Endothelial cell of umbilical vein (primary cell): Measurements from ENCODE around the gene MR1. TPM values are rescaled to one million over a fixed set of nuclear protein-coding genes. Genes with fewer than 3 reads are reported as not detected.

ENCODE experiments used
- BruUV-seq: library from RNA; stranded (reverse); fragments of 400-500 nt; replicated peaks from 2 replicates; lab custom pipeline; 2021; lab: Mats Ljungman, UMichigan
- CTCF ChIA-PET: fragments of 300-600, 350-600 bp; sonication (Branson Sonifier 250); formaldehyde crosslinking; loops from one replicate; lab custom pipeline; 2021; ENCODE audit warnings: antibody characterized with exemption, inconsistent platforms; lab: Charles Lee
- POLR2A ChIA-PET: fragments of 300-600, 350-600 bp; sonication (Branson Sonifier 250); formaldehyde crosslinking; loops from one replicate; lab custom pipeline; 2021; ENCODE audit warnings: antibody characterized with exemption, inconsistent platforms; lab: Charles Lee
- DNase-seq: peaks from one replicate; pipeline ENCODE4 v3.0.0-alpha.2; 2011; ENCODE audit warnings: low read depth, low spot score
- FAIRE-seq: peaks from 2 replicates; lab custom pipeline; 2011; peaks lifted over from hg19 to GRCh38; lab: Jason Lieb, UNC
- H2AFZ ChIP-seq: 2 replicates; pipeline ENCODE4 v1.6.0; 2012; ENCODE audit warnings: low read depth, low read length, control low read depth, inconsistent platforms
- H3K27ac ChIP-seq: 2 replicates; pipeline ENCODE4 v1.5.1; 2011; ENCODE audit warnings: low read depth, mild to moderate bottlenecking, control low read depth, low read length, moderate library complexity; ENCODE audit not compliant: insufficient read depth
- H3K27me3 ChIP-seq, 2 experiments: 2 replicates each; pipeline versions ENCODE4 v1.6.0 to v1.6.1; 2011; ENCODE audit warnings: low read length in 2 of 2, mixed read lengths in 1 of 2; ENCODE audit not compliant: control insufficient read depth in 2 of 2, insufficient read depth in 2 of 2
- H3K36me3 ChIP-seq, 2 experiments: 2 replicates in 1 of 2; 3 replicates in 1 of 2; pipeline ENCODE4 v1.5.1; 2011; ENCODE audit warnings: low read length in 2 of 2, mild to moderate bottlenecking in 1 of 2, moderate library complexity in 1 of 2; ENCODE audit not compliant: control insufficient read depth in 2 of 2, insufficient read depth in 2 of 2; ENCODE audit errors: extremely low read depth in 1 of 2
- H3K4me1 ChIP-seq: 3 replicates; pipeline ENCODE4 v1.5.1; 2011; ENCODE audit warnings: mild to moderate bottlenecking, low read length; ENCODE audit not compliant: control insufficient read depth, insufficient read depth; ENCODE audit errors: extremely low read depth
- H3K4me2 ChIP-seq: 2 replicates; pipeline ENCODE4 v1.6.1; 2011; ENCODE audit warnings: low read length, control low read depth, mixed read lengths; ENCODE audit not compliant: insufficient read depth
- H3K4me3 ChIP-seq, 3 experiments: fragments of 200-600 bp in 1 of 3; sonication (generic), shearing (Covaris generic) in 1 of 3; replicated peaks in 1 of 3; 2 replicates each; pipeline ENCODE4 v1.5.1; 2011 to 2016; ENCODE audit warnings: control low read depth in 3 of 3, low read length in 3 of 3, mild to moderate bottlenecking in 2 of 3, inconsistent platforms in 1 of 3, low read depth in 1 of 3, moderate library complexity in 1 of 3; ENCODE audit not compliant: insufficient read depth in 1 of 3
- H3K79me2 ChIP-seq: 2 replicates; pipeline ENCODE4 v1.6.0; 2012; ENCODE audit warnings: low read length, inconsistent platforms; ENCODE audit not compliant: control insufficient read depth, insufficient read depth
- H3K9ac ChIP-seq: replicated peaks from 2 replicates; pipeline ENCODE3; 2011; ENCODE audit warnings: low read length, control low read depth; ENCODE audit not compliant: insufficient read depth; ENCODE audit errors: extremely low read depth
- H3K9me1 ChIP-seq: replicated peaks from 3 replicates; pipeline ENCODE4 v1.6.0; 2011; ENCODE audit warnings: mild to moderate bottlenecking, low read length; ENCODE audit not compliant: control insufficient read depth, insufficient read depth; ENCODE audit errors: extremely low read depth
- H3K9me3 ChIP-seq: replicated peaks from 2 replicates; pipeline ENCODE4 v1.5.1; 2012; ENCODE audit warnings: low read length, inconsistent platforms; ENCODE audit not compliant: control insufficient read depth, insufficient read depth
- H4K20me1 ChIP-seq: replicated peaks from 2 replicates; pipeline ENCODE3; 2011; ENCODE audit warnings: mild to moderate bottlenecking, low read length; ENCODE audit not compliant: control insufficient read depth, insufficient read depth; ENCODE audit errors: extremely low read depth
- EZH2 ChIP-seq: IDR thresholded peaks from 2 replicates; pipeline ENCODE4 v1.6.1; 2012; ENCODE audit warnings: borderline replicate concordance, low read depth, mild to moderate bottlenecking, moderate library complexity, low read length, inconsistent platforms; ENCODE audit not compliant: severe bottlenecking
- MYC ChIP-seq: IDR thresholded peaks from one replicate; pipeline ENCODE4 v1.6.1; 2011; ENCODE audit warnings: mild to moderate bottlenecking, low read depth, low read length
- POLR2A ChIP-seq: IDR thresholded peaks from 2 replicates; pipeline ENCODE4 v1.6.1; 2012; ENCODE audit warnings: low read depth, mild to moderate bottlenecking, control low read depth, low read length
- POLR2AphosphoS5 ChIP-seq: IDR thresholded peaks from 2 replicates; pipeline ENCODE4 v1.6.1; 2012; ENCODE audit warnings: low read depth, mild to moderate bottlenecking, control low read depth, low read length, moderate library complexity; ENCODE audit not compliant: insufficient read depth
- dilution Hi-C: fragments of 300-500 bp; cut with MboI; formaldehyde crosslinking; loops from one replicate; pipeline ENCODE4 v1.15.0; 2019; ENCODE audit warnings: low sequenced_read_pairs; ENCODE audit not compliant: extremely low pct_ligation_motif_present
- intact Hi-C: fragments of 100-400 bp; cut with micrococcal nuclease; formaldehyde crosslinking; loops from one replicate; pipeline ENCODE4 v1.10.0; 2022
- polyA plus RNA-seq, 4 experiments: library from polyadenylated mRNA; depleted of rRNA in 3 of 4; stranded (reverse) in 3 of 4; unstranded in 1 of 4; fragments of >200 nt; gene quantifications; 2 replicates each; pipeline versions ENCODE4 v1.2.1 to v1.2.3, GENCODE V29; 2011 to 2012; ENCODE audit warnings: missing spikeins in 1 of 4
- total RNA-seq: library from RNA; stranded (reverse); gene quantifications from 2 replicates; pipeline ENCODE4 v1.2.3, GENCODE V29; 2021
- TF ChIP-seq, protein P1 (sequence below), 2 donors: IDR thresholded peaks; 1 replicate in 1 of 2; 2 replicates in 1 of 2; pipeline ENCODE4 v1.5.1; 2011; ENCODE audit warnings: low read length in 2 of 2, mild to moderate bottlenecking in 2 of 2, moderate library complexity in 2 of 2, control low read depth in 1 of 2, inconsistent platforms in 1 of 2, low read depth in 1 of 2; ENCODE audit not compliant: insufficient read depth in 1 of 2; ENCODE audit errors: extremely low read depth in 1 of 2
- TF ChIP-seq, protein P2 (sequence below): IDR thresholded peaks from 2 replicates; pipeline ENCODE4 v1.6.1; 2011; ENCODE audit not compliant: insufficient read depth, insufficient read length

Gene MR1
- total and polyA plus RNA-seq, 2 donors (not counting 3 experiments of a cell fraction or from before 2014, with no cell fraction given): 1.3 to 2.5 TPM

DNA sequence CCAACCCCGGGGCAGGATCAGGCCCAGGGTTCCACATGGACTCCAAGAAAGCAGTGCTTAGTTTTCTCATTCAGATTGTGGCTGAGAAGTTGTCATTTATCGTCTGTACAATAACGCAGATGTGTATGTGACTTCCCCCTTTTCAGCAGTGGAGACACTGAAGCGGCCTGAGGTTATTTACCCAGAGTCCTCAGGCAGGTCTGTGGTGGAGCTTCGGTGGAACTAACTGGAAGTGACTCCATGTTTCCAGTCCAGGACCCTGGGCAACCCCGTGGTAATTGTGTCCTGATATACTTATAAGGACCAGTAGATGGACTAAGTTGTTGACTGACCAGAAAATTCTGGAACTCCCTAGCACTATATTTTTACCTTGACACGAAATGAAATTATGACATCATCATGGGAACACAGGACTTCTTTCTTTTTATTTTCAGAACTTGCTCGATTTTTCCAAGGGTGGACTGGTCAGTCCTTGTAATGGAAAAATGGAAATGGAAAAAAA lies 53.7 kb downstream of the MR1 start:
- H3K4me1 ChIP-seq: peaks cover 17% of the 10 kb centered on the region
- no peak overlapping the region for H3K9ac ChIP-seq
- peaks cover 3% of the 10 kb centered on the region for H4K20me1 ChIP-seq
- H3K4me2 ChIP-seq: no peak overlapping the region
- no peak for TF ChIP-seq POLR2AphosphoS5
- no peak for TF ChIP-seq MYC
- no peak for TF ChIP-seq EZH2
- TF ChIP-seq, protein P1, sequence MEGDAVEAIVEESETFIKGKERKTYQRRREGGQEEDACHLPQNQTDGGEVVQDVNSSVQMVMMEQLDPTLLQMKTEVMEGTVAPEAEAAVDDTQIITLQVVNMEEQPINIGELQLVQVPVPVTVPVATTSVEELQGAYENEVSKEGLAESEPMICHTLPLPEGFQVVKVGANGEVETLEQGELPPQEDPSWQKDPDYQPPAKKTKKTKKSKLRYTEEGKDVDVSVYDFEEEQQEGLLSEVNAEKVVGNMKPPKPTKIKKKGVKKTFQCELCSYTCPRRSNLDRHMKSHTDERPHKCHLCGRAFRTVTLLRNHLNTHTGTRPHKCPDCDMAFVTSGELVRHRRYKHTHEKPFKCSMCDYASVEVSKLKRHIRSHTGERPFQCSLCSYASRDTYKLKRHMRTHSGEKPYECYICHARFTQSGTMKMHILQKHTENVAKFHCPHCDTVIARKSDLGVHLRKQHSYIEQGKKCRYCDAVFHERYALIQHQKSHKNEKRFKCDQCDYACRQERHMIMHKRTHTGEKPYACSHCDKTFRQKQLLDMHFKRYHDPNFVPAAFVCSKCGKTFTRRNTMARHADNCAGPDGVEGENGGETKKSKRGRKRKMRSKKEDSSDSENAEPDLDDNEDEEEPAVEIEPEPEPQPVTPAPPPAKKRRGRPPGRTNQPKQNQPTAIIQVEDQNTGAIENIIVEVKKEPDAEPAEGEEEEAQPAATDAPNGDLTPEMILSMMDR (IDR thresholded peaks at IDR 0.05; ENCODE audit: extremely low read depth in 1 of 2, insufficient read depth in 1 of 2, low read depth in 1 of 2, low read length in 2 of 2): no peak
- no peak for TF ChIP-seq POLR2A
- TF ChIP-seq, protein P2, sequence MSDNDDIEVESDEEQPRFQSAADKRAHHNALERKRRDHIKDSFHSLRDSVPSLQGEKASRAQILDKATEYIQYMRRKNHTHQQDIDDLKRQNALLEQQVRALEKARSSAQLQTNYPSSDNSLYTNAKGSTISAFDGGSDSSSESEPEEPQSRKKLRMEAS: no peak
- FAIRE-seq (no peak), DNase-seq (no peak)
- no TSS peak for BruUV-seq
- H3K79me2 ChIP-seq: peaks cover 38% of the 10 kb centered on the region
- H3K36me3 ChIP-seq: peaks cover 0 to under 1% of the 10 kb centered on the region in 2 experiments
- ChIA-PET CTCF (interaction anchor here (10.6 kb wide), 1 partner anchor 54 kb away, joined by 319 read pairs; no protein-coding TSS in a partner anchor), POLR2A (interaction anchor here (1.9 kb wide), 1 partner anchor 66 kb away, joined by 20 read pairs; no protein-coding TSS in a partner anchor)
- no peak overlapping the region for H3K4me3 ChIP-seq
- intact Hi-C loops (loop anchor here (5.0 to 10.0 kb wide), 2 partner anchors 453 to 555 kb away; partner anchors contain the start of gene XPR1), dilution Hi-C loops (no loop called here)
- H3K27ac ChIP-seq: no peak overlapping the region
- H3K9me3 ChIP-seq: no peaks in the 10 kb centered on the region
- no peak overlapping the region for H2AFZ ChIP-seq
- H3K27me3 ChIP-seq: no peaks in the 10 kb centered on the region
- H3K9me1 ChIP-seq: no peaks in the 10 kb centered on the region
